BLaER1 treated with 17β-estradiol and CSF1 and Interleukin-3, amounts not matched to agents 10 nM and 100 nM (cell line): ENCODE results near the gene ADGRD1.
A peak's percentile ranks its signal among the peaks of the same experiment; 100 is the strongest.

Experiments used
- H3K27ac ChIP-seq, 11 experiments: shearing (Covaris generic); formaldehyde crosslinking; 2 replicates each; pipeline ENCODE4 v1.8.1; 2022
- H3K27me3 ChIP-seq, 11 experiments: shearing (Covaris generic); formaldehyde crosslinking; 2 replicates each; pipeline ENCODE4 v1.8.1; 2022
- H3K36me3 ChIP-seq, 11 experiments: shearing (Covaris generic); formaldehyde crosslinking; 2 replicates each; pipeline ENCODE4 v1.8.1; 2022
- H3K4me1 ChIP-seq, 10 experiments: shearing (Covaris generic); formaldehyde crosslinking; 2 replicates each; pipeline ENCODE4 v1.8.1; 2022
- H3K4me2 ChIP-seq, 11 experiments: shearing (Covaris generic); formaldehyde crosslinking; 2 replicates each; pipeline ENCODE4 v1.8.1; 2022
- H3K4me3 ChIP-seq, 10 experiments: shearing (Covaris generic); formaldehyde crosslinking; 2 replicates each; pipeline ENCODE4 v1.8.1; 2022
- H3K9ac ChIP-seq, 11 experiments: shearing (Covaris generic); formaldehyde crosslinking; 2 replicates each; pipeline ENCODE4 v1.8.1; 2022
- H3K9me3 ChIP-seq, 11 experiments: shearing (Covaris generic); formaldehyde crosslinking; replicated peaks in 1 of 11; 2 replicates each; pipeline ENCODE4 v1.8.1; 2022
- H4K20me1 ChIP-seq, 11 experiments: shearing (Covaris generic); formaldehyde crosslinking; 2 replicates each; pipeline ENCODE4 v1.8.1; 2022
- Cebpa-rat ChIP-seq, 11 experiments: shearing (Covaris generic); IDR thresholded peaks; 2 replicates each; pipeline ENCODE4 v1.8.1; 2022

The ADGRD1 gene

DNA sequence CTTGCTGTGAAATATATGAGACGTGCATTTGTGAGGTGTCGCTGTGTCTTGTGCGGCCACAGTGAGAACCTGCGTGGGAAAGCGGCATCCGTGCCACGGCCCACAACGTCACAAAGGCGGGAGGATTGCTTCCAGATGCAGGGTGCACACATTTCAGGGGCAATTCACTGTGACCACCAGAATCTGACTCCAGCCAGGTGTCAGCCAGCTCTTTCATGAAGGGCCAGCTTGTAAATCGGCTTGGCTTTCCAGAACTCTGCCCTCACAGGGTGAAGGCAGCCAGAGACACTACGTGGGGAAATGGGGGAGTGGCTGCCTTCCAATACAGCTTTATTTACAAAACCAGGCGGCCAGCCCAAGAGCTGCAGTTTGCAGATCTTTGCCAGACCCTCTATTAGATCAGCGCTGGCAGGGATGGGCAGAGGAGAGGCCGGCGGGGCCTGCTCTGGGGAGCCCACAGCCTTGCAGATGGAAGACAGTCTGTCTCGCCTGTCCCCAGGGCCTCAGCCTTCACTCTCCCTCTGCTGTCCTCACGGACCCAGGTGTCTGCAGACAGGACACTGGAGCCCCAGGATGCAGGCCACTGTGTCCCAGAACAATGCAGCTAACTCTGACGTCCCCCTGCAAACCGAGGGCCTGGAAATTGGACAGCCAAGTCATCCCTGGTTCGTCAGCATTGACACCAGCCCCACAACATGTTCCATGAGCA lies 53.5 kb downstream of the ADGRD1 start:
- Histone ChIP-seq H3K4me2 (peak overlapping the region in 5 of 11 experiments; percentile 9 to 45 (median 24); a peak in 8 of 22 replicates), H3K36me3 (peaks cover 0 to 5% (median 0%) of the 10 kb centered on the region in 11 experiments; a peak in 2 of 22 replicates), H3K9ac (0 out of 22 replicates have a peak overlapping the region, but pooled peaks of 1 of the 11 experiments have one; percentile 14), H3K9me3 (no peaks in the 10 kb centered on the region), H3K4me1 (peaks cover 29 to 95% (median 55%) of the 10 kb centered on the region in 10 experiments), H3K4me3 (no peak overlapping the region), H4K20me1 (peaks cover 0 to 13% (median 0%) of the 10 kb centered on the region in 11 experiments; a peak in 3 of 22 replicates), H3K27me3 (peaks cover 0 to 44% (median 0%) of the 10 kb centered on the region in 11 experiments; a peak in 6 of 22 replicates), H3K27ac (no peak overlapping the region)
- no peak for TF ChIP-seq Cebpa-rat (IDR thresholded peaks at IDR 0.05)

DNA sequence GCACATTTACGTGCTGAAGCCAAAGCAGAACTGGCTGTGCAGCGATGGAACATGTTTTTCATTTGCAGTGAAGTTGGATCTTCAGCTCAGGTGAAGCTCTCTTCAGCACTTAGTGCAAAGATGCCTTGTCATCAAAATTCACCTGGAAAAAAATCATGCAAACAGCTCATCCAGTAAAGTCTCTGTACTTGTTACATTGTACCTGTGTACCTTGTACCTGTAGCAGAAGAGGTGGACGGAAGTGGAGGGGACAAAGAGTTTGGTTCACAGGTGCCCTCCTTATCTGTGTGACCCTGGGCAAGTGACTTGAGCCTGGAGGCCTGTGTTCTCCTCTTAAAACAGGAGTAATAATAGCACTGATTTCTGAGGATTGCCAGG lies 54.0 kb downstream of the ADGRD1 start:
- no peak for TF ChIP-seq Cebpa-rat (IDR thresholded peaks at IDR 0.05)
- Histone ChIP-seq H3K4me3 (no peak overlapping the region), H3K27me3 (peaks cover 0 to 39% (median 0%) of the 10 kb centered on the region in 11 experiments; a peak in 6 of 22 replicates), H3K36me3 (peaks cover 0 to 10% (median 0%) of the 10 kb centered on the region in 11 experiments; a peak in 3 of 22 replicates), H3K9me3 (no peaks in the 10 kb centered on the region), H3K27ac (no peak overlapping the region), H3K4me2 (peak overlapping the region in 3 of 11 experiments; percentile 23 to 45 (median 24); a peak in 3 of 22 replicates), H3K9ac (no peak overlapping the region), H3K4me1 (peaks cover 23 to 94% (median 50%) of the 10 kb centered on the region in 10 experiments), H4K20me1 (peaks cover 0 to 8% (median 0%) of the 10 kb centered on the region in 11 experiments; a peak in 3 of 22 replicates)

DNA sequence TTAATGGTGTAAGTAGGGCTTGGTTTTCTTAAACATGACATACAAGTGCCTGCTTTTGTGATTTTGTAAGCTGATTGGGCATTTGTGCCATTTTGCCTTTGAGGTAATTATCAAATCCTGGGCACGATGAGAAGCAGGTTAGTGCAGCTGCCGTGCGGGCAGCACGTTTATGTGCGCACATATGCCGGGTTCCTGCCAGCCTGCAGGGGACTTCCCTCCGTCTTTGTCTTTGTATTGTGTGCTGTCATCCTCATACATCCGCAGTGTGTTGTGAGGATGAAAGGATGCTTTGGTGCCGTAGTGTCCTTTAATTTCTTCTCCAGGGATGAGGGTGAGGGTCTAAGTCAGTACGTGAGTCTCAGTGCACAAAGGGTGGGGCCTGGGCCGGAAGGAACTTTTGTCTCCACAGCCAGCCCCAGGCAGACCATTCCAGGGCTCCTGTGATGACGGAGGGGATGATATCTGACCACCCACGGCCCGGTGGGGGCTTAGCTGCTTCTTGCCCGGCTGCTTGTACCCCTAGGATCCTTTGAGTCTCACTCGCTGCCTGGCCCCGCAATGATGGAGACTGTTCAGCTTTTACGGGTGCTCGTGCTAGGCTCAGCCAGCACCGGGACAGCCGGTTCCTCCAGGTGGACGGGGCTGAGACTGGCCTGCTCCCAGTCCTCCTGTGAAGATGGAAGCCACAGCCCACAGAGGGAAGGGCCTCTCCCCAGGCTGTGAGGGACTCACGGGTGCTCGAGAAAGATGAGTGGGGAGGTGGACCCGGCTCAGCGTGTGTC lies 54.6 kb downstream of the ADGRD1 start:
- peaks cover 17 to 88% (median 44%) of the 10 kb centered on the region in 10 experiments for H3K4me1 ChIP-seq
- H3K9ac ChIP-seq, result no peak overlapping the region
- H4K20me1 ChIP-seq, result peaks cover 0 to 8% (median 0%) of the 10 kb centered on the region in 11 experiments; a peak in 2 of 22 replicates
- H3K4me2 ChIP-seq, result no peak overlapping the region
- H3K9me3 ChIP-seq, result no peaks in the 10 kb centered on the region
- no peak overlapping the region for H3K27ac ChIP-seq
- peaks cover 0 to 33% (median 0%) of the 10 kb centered on the region in 11 experiments; a peak in 6 of 22 replicates for H3K27me3 ChIP-seq
- H3K36me3 ChIP-seq, result peaks cover 0 to 16% (median 0%) of the 10 kb centered on the region in 11 experiments; a peak in 5 of 22 replicates
- H3K4me3 ChIP-seq, result no peak overlapping the region
- TF ChIP-seq Cebpa-rat (IDR thresholded peaks at IDR 0.05), result no peak

DNA sequence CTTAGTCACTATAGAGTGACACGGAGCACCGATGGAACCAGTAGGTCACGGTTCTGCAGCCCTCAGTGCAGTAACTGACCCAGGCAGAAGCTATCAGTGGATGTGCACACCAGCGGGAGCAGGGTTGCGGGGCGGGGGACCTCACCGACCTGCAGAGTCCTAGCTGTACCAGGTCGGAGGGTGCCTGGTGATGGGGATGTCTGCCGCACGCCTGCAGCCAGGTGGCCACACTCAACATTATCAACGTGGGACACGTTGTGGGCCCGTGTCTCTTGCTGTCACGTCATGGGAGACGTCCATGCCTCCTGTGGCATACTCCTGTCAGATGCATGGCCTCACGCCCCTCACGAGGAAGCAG lies 55.2 kb downstream of the ADGRD1 start:
- Histone ChIP-seq H3K4me2 (no peak overlapping the region), H3K36me3 (peaks cover 0 to 19% (median 0%) of the 10 kb centered on the region in 11 experiments; a peak in 8 of 22 replicates), H3K4me3 (no peak overlapping the region), H3K27me3 (peaks cover 0 to 27% (median 0%) of the 10 kb centered on the region in 11 experiments; a peak in 6 of 22 replicates), H3K27ac (no peak overlapping the region), H4K20me1 (peaks cover 0 to 8% (median 0%) of the 10 kb centered on the region in 11 experiments; a peak in 2 of 22 replicates), H3K4me1 (peaks cover 11 to 83% (median 38%) of the 10 kb centered on the region in 10 experiments), H3K9me3 (no peaks in the 10 kb centered on the region), H3K9ac (no peak overlapping the region)
- no peak for TF ChIP-seq Cebpa-rat (IDR thresholded peaks at IDR 0.05)

DNA sequence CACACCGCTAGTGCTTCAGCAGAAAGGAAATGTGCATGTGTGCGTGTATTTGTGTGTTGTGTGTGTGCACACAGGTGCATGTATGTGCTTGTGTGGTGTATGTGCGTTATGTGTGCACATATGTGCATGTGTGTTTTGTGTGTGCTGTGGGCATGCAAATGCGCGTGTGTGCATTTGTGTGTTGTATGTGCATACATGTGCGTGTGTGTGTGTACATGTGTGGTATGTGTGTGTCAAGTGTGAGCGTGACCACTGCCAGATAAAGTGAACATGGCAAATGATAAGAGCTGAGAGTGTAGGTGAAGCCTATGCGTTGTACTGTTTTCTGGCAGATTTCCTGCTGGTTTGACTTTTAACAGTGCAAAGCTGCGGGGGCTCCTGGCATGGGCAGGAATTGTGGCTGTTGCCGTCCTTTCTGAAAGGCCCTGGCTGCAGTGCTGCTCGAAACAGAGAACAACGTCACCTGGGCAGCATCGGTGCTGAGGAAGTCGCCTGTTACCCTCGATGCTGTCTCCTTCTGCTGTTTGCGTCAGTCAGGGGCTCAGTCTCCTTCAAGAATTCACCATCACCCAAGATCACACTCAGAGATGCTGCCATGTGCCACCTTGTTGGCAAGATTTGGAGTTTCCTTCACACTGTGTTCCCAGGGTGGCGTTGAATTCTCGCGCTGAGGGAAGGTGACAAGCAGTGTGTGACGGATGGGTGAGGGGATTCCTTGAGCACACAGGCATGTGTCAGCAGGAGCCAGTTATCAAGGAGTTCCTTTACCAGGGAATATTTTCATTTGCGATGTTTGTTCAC lies 56.1 kb downstream of the ADGRD1 start:
- Histone ChIP-seq H3K9ac (no peak overlapping the region), H3K4me3 (no peak overlapping the region), H3K4me2 (peak overlapping the region in 2 of 11 experiments; percentile 2 to 31; a peak in 3 of 22 replicates), H3K36me3 (peaks cover 0 to 28% (median 0%) of the 10 kb centered on the region in 11 experiments; a peak in 10 of 22 replicates), H3K27ac (no peak overlapping the region), H4K20me1 (peaks cover 0 to 10% (median 0%) of the 10 kb centered on the region in 11 experiments; a peak in 2 of 22 replicates), H3K4me1 (peaks cover 2 to 74% (median 29%) of the 10 kb centered on the region in 10 experiments; a peak in 19 of 20 replicates), H3K9me3 (no peaks in the 10 kb centered on the region), H3K27me3 (peaks cover 0 to 25% (median 0%) of the 10 kb centered on the region in 11 experiments; a peak in 6 of 22 replicates)
- no peak for TF ChIP-seq Cebpa-rat (IDR thresholded peaks at IDR 0.05)

DNA sequence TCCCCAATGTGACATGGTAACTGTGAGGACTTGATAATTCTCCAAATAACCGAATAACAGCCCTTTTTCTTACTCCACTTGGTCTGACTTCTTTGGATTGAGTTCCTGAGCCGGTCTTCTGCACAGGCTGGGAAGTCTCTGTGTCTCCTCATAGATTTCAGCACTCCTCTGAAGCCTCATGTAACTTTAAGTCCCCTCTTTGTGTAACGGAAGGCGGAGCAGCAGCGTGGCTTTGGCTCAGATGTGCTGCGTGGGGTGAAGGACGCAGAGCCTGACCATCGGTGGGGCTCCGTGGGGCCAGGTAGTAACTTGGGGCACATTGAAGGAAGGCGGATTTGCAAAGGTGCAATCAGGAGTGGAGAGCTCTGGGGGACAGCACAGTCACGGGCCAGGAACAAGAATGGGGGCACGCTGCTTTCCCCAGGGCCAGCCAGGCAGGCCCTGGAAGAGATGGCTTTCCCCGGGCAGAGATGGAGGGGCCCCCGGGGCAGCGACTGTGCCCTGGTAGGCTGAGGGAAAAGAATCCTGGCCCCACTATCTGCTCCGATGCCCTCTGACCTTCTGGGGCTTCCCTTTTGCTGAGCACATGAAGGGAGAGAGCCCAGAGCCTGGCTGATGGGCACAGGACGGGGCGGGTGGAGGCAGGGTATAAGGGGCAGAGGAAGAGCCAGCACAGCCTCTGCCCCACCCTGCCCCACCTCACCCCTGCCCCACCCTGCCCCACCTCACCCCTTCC lies 56.9 kb downstream of the ADGRD1 start:
- H3K4me1 ChIP-seq, result peaks cover 0 to 66% (median 22%) of the 10 kb centered on the region in 10 experiments; a peak in 18 of 20 replicates
- H3K27me3 ChIP-seq, result peaks cover 0 to 17% (median 0%) of the 10 kb centered on the region in 11 experiments; a peak in 6 of 22 replicates
- TF ChIP-seq Cebpa-rat (IDR thresholded peaks at IDR 0.05), result no peak
- H3K4me2 ChIP-seq, result peak overlapping the region in 2 of 11 experiments; percentile 2 to 31; a peak in 2 of 22 replicates
- H3K9me3 ChIP-seq, result no peaks in the 10 kb centered on the region
- H3K9ac ChIP-seq, result 0 out of 22 replicates have a peak overlapping the region, but pooled peaks of 1 of the 11 experiments have one; percentile 9
- no peak overlapping the region for H3K4me3 ChIP-seq
- H4K20me1 ChIP-seq, result peaks cover 0 to 10% (median 0%) of the 10 kb centered on the region in 11 experiments; a peak in 2 of 22 replicates
- peaks cover 0 to 34% (median 0%) of the 10 kb centered on the region in 11 experiments; a peak in 11 of 22 replicates for H3K36me3 ChIP-seq
- H3K27ac ChIP-seq, result no peak overlapping the region

DNA sequence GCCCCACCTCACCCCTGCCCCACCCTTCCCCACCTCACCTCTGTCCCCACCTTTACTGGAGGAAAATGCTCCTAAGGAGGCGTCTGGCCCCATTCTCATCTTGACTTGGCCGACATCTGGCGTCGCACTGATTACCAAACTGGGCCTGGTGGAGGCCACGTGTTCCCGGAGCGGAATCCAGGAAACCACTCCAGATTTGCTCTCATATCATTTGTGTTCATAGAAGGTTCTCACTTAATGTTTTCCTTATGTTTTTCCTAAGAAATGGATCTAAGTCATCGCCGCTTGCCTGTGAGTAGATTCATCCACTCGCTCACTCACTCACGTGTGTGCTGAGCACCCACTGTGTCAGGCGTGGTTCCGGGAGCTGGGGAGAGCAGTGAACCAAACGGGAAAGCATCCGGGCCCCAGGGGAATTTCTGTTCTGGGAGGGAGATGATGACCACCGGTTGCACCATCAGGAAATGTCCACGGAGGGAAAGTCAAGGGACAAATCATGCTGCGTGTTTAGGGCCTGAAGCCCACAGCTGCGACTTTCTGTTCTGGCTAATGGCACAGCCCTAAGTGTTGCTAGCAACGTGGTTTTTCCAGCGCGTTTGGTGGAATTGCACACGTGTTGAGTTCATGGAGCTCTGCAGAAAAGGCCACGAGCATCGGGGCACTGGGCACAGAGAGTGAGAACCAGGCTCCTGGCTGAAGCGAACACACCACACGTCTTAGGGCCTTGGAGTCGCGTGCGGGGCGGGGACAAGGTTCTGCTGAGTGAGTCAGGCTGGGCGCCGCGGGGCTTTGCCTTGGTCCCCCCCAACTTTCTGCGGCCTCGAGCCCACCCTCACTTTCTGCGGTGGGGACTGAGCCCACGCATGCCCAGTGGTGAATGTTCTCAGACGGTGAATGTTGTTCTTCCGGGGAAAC lies 57.7 kb downstream of the ADGRD1 start:
- H4K20me1 ChIP-seq, result peaks cover 0 to 10% (median 0%) of the 10 kb centered on the region in 11 experiments; a peak in 2 of 22 replicates
- TF ChIP-seq Cebpa-rat (IDR thresholded peaks at IDR 0.05), result no peak
- H3K9me3 ChIP-seq, result no peaks in the 10 kb centered on the region
- no peak overlapping the region for H3K27ac ChIP-seq
- peaks cover 0 to 42% (median 0%) of the 10 kb centered on the region in 11 experiments; a peak in 11 of 22 replicates for H3K36me3 ChIP-seq
- H3K27me3 ChIP-seq, result peaks cover 0 to 8% (median 0%) of the 10 kb centered on the region in 11 experiments; a peak in 3 of 22 replicates
- peak overlapping the region in 8 of 11 experiments; percentile 23 to 56 (median 38); a peak in 11 of 22 replicates for H3K4me2 ChIP-seq
- H3K4me3 ChIP-seq, result no peak overlapping the region
- H3K4me1 ChIP-seq, result peaks cover 0 to 57% (median 13%) of the 10 kb centered on the region in 10 experiments; a peak in 14 of 20 replicates
- H3K9ac ChIP-seq, result no peak overlapping the region
